Uterus (tissue), 2 donors: Measurements from ENCODE around the gene GMPPB.
"Not testable (repeated sequence)": the region's sequence is repeated elsewhere in the genome, so short reads cannot be mapped to it uniquely, and the experiment has no call there.

ENCODE experiments used
- POLR2A ChIP-seq, 2 donors: fragments of 450-650 bp; IDR thresholded peaks; one replicate each; pipeline ENCODE4 v1.6.1; 2016; ENCODE audit warnings: antibody characterized with exemption in 2 of 2, mild to moderate bottlenecking in 1 of 2, moderate library complexity in 1 of 2
- TF ChIP-seq, protein P1 (sequence below), 4 experiments: fragments of 200-600 bp in 2 of 4; fragments of 450-650 bp in 2 of 4; sonication (generic) in 2 of 4; IDR thresholded peaks; one replicate each; pipeline ENCODE4 v1.5.1; 2016 to 2019; ENCODE audit warnings: antibody characterized with exemption in 4 of 4, mild to moderate bottlenecking in 2 of 4, moderate library complexity in 1 of 4

DNA sequence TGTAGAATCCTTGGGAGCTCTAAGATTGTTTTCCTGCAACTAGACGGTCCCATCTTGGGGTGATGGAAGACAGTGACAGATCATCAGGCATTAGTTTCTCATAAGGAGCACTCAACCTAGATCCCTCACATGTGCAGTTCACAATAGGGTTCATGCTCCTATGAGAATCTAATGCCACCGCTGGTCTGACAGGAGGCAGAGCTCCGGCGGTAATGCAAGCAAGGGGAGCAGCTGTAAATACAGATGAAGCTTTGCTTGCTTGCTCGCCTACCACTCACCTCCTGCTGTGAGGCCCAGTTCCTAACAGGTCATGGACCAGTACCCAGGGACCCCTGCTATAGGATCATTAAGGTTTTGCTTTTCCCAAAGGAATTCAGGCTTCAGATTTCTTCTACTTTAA lies 25.1 kb upstream of the GMPPB start:
- TF ChIP-seq, protein P1, sequence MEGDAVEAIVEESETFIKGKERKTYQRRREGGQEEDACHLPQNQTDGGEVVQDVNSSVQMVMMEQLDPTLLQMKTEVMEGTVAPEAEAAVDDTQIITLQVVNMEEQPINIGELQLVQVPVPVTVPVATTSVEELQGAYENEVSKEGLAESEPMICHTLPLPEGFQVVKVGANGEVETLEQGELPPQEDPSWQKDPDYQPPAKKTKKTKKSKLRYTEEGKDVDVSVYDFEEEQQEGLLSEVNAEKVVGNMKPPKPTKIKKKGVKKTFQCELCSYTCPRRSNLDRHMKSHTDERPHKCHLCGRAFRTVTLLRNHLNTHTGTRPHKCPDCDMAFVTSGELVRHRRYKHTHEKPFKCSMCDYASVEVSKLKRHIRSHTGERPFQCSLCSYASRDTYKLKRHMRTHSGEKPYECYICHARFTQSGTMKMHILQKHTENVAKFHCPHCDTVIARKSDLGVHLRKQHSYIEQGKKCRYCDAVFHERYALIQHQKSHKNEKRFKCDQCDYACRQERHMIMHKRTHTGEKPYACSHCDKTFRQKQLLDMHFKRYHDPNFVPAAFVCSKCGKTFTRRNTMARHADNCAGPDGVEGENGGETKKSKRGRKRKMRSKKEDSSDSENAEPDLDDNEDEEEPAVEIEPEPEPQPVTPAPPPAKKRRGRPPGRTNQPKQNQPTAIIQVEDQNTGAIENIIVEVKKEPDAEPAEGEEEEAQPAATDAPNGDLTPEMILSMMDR (IDR thresholded peaks at IDR 0.05), result not testable (repeated sequence)
- TF ChIP-seq POLR2A (IDR thresholded peaks at IDR 0.05), result not testable (repeated sequence)
